Stimulated activated naive CD4-positive, alpha-beta T cell treated with Interleukin-2 at 50 U/mL for 16 hours (primary cell): ENCODE data around the gene MRPS14.
"Not testable (repeated sequence)": the region's sequence is repeated elsewhere in the genome, so short reads cannot be mapped to it uniquely, and the experiment has no call there.

Source experiments
- DNase-seq: peaks from one replicate; lab custom pipeline; 2025; lab: John Stamatoyannopoulos, UW

MRPS14 gene

DNA sequence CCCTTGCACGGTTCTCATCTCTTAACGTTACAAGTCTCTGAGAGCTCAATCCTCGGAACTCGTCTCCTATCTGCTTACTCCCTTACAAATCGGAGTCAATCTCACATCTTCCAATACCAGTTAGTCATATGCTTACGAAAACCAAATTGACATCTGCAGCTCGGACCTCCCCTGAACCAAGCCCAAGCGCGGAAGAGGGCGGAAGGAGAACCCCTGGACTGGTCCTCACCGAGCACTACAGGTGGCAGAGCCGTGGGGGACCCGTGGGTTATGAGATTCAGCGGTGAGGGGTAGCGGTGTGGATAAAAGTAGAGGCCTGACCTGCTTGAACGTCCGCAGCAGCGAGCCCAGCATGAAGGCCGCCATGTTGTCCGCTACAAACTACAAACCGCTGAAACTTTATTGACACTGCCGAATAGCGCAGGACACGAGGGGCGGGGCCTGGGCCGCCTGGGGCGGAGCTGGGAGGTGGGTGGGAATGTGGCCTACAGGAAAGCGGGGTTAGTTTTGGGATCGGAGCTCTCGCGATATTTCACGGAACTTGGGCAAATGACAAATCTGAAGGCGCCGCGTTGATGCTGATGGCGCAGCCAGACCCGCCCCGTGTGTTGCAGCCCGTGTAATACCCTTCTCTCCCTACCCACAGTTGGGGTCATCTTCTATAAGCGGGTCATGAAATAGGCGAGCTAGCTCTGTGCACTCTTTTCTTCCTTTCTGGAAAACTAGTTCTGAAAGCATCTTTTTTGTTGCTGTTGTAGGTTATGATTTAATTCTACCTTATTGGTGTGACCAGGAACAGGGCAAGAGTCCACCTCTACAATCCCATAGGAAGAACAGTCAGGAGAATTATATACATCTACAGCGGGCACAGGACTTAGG, at the start of gene MRPS14:
Gene MRPS14, minus strand, starts transcription at position 383 of the 879 bp plus-strand sequence. Its CDS starts 17 bp downstream, at position 366.
- peak; percentile 96 for DNase-seq

DNA sequence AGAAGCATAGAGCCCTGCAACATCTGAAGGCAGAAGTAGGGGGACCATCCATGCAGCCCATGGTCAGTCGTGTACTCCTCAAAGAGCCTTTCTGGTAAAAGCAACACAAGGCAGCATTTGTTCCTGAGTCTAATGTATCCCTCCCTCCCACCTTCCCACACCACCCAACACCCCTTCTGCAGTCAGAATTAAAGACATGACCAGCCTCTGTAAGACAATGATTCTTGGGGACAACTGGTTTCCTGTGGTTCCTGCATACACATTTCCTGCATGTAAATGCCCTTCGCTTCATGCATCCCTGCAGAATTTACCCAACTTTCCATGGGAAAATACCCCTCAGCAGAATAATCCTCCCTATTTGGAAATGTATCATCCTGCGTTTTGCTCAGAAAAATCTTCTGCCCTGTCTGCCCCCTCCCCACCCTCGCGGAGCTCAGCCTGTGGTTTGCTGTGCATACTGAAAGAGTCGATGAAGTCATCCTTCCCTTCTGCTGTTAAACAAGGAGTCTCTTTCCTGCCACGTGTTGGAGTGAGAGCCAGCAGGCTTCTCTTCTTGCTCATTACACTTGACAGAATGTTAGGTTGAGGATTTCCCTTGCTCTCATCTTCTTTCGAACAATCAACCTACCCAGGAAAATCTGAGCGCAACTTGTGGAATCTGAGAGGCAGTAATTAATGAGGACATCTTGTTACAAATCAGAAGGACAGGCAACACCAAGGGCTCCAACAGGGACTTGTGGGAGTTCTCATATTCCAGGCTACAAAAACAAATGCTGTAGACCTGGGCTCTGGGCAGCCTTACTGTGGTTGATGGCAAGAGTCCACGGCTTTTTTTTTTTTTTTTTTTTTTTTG, 49.1 kb upstream of the MRPS14 start:
- DNase-seq, result no peak

DNA sequence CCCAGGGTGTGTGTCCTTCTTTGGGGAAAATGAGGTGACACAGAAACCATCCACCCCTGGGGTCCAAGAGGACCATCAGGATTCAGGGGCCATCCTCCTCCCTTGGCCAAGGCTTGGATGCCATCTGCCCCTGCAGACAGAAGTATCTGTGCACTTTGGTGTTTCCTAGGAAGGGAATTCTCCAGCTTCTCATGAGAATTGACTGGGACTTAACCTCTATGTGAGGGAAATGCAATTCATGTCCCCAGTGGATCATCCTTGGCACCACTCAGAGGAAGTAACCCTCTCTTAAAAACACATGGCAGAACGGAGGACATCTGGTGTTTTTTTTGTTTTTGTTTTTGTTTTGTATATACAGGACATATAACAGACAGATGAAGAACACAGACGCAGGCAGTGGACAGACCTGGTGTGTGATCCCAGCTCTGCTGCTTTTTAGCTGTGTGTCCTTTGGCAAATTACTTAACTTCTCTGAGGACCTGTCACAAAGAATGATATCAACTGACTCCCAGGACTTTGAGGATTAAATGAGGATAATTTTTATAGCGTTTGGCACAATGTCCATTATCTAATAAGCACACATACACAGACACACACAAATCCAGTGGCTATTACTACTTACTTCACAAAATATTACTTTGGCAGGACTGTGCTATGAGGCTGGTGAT, 48.2 kb upstream of the MRPS14 start:
- DNase-seq, result no peak

DNA sequence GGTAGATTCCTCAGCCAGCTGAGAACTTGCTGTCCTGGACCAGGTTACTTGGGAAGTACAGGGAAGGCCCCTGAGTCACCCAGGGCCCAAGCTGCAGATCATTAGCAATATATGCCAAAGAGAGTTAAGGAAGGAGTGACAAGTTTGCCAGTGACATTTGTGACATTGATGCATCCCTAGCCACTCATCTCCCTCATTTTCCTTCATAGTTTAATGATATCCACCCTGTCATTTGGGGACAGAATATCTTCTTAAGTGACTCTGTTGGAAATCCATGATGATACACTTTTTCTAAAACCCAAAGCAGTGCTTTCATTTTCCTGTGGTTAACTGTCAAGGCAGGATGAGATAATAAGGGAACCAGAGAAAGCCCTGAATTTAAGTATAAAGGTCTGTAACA, 47.6 kb upstream of the MRPS14 start:
- no peak for DNase-seq

DNA sequence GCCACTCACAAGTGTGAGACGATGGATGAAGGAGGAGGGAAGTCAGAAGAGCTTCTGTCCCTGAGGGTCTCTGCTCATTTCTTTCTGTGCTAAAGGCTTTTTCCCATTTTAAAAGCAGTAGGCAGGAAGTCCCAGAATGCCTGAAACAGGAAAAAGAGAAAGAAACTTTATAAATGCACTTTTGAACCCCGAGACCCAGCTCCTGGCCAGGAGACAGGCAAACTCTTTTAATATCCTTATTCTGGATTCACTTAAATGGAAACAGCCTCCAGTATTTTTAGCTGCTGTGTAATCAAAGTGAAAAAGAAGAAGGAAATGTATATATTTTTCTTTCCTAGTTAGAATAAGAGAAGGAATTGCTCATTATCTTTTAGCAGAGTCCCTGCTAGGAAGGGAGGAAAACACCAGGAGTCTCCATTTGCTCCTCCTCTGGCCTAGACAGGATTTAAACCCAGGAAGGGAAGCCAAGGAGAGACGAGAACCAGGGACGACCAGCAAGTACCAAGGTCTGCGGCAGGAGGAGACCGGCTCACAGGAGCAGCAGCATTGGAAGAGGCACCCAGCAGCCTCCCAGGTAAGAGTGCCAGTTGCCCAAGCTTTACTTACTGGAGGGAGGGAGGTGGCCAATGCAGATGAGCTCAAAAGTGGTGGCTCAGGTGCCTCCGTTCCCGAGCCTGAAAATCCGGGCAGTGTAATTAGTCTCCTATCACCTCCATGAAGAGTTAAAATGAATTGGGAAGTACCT, 44.3 kb upstream of the MRPS14 start, which contains the start of gene TNN:
Gene TNN, plus strand, starts transcription at position 472 of the 745 bp plus-strand sequence. CDS start 9,586 bp downstream, outside the sequence.
- no peak for DNase-seq

DNA sequence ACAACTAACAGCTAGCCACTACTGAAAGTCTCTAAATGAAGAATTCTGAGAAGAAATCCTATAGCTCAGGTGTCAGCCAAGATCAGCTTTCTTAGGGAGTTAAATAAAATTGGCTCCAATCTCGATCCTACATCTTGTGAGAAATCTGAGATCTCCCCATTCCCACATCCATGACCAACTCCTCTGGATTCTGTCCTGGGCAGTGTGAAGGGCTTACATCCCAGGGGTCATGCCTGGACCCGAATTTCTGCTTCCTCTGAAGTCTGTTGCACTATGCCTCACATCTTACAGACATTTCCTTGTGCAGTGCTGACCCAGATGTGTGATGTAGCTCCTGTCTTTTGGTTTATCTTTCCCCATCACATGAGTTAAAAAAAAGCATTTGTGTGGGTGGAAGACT, 39.6 kb upstream of the MRPS14 start:
- no peak for DNase-seq

DNA sequence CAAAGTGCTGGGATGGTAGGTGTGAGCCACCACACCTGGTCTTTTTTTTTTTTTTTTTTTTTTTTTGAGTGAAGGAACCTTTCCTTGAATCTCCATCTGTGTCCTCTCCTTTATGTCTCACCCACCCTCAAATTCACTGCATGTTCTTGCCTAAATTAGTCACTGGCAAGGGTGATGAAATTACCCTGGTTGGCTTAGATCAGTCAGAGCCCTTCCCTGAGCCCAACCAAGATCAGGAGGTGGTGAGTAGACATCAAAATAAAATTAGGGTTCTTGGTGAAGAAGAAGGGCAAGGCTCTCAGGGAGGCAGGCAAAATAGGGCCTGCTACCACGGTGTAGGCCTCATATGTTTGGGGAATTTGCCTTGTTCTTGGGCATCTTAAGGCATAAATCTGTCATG, 39.1 kb upstream of the MRPS14 start:
- DNase-seq, result no peak

DNA sequence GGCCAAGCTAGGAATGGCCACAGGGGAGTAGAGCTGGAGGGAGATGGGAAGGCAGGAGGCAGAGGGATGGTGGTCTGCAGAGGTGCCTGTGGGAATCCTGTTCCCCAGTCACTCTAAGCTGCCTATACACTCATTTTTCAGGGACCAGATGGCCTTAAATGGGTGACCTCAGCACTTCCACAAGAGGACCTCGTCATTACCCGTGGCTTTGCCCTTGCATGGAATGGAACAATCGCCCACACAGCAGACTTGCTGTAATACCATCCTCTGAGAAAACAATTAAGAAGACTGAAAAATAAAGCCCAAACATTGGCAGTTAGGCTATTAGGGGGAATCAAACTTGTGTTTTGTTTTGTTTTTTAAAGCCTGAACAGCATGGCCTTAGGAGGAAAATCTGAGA, 31.5 kb upstream of the MRPS14 start:
- DNase-seq, result no peak

DNA sequence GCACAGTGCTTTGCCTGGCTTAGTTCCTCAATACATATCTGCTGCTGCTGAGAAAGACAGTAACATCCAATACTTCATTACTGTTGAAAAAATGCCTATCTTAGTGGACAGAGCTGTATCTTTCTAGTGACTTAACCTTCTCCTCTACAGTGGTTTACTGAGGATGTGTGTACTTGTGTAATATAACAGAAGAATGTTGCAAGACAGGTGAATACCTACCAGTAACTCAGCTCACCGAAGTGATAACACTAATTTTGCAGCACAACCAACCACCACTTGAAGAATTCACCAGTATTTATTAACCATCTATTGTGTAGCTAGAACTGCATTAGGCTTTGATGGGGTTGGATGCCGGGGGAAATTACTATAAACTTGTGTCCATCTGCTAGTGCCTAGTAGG, 27.8 kb upstream of the MRPS14 start:
- DNase-seq, result no peak

DNA sequence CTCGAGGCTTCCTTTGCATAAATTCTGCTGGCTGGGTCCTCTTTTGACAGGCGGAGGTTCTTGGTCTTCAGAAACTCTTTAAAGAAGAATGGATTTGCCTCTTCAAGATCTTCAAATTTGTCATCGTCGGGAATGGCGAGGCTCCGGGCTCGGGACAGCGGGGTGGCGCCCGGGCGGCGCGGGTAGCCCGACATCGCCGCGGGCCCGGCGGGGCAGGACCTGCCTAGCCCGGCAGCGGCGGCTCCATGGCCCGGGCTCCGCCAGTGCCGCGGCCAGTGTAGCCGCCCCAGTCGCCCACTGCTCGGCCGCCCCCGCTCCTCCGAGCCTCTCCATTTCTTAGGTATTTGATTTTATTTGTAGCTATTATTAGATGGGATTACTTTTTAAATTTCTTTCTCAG, 22.3 kb upstream of the MRPS14 start:
- DNase-seq, result no peak

DNA sequence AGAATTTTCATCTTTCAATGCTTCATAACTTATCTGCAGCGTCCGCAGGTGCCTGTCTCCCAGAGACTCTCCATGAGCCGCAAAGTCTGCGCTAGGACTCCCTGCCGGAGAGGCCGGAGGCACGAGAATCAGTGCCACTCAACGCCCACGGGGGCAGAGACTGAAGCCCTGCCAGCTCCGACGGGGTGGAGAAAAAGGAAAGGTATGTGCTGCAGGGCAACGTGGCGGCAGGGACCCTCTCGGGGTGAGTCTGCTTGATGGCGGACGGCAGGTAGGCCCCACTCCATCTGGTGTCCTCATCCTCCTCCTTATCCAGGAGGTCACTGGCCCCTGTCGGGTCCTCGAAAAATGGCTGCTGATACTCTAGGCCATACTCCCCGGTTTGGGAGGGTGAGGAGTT, 21.9 kb upstream of the MRPS14 start:
- no peak for DNase-seq

DNA sequence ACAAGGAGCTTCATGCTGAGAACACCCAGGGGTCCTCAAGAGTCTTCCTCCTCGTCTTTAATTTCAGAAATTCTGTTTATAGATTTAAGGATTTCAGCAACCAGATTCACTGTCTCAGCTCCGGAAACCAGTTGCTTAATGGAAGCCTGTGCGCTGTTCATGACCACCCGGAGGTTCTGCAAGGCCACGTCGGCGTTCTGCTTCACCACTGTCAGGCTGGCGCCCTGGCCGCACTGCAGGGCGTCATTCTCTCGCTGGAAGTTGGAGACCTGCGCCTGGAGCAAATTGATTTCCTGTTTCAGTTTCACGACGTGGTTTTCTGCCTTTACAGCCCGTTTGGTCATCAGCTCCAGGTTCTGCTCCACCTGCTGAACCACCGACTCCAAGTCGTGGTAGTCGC, 21.4 kb upstream of the MRPS14 start:
- DNase-seq, result not testable (repeated sequence)

DNA sequence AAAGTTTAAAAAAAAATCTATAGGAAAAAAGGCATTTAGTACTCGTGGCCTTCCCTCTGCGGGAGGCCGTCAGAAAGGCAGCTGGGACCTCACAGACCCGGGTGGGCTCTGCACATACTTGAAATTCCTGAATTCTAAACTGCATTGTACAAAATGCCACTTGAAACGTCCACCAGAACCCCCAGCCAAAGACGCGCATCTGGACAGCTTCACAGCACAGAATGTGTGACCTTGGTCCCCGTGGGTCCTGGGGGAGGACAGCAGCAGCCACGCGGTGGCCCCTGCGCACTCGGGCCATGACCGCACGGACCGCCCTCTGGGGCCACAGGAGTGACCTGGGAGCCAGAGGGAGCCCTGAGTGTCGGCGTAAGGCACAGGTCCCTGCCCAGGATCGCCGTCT, 20.6 kb upstream of the MRPS14 start:
- no peak for DNase-seq

DNA sequence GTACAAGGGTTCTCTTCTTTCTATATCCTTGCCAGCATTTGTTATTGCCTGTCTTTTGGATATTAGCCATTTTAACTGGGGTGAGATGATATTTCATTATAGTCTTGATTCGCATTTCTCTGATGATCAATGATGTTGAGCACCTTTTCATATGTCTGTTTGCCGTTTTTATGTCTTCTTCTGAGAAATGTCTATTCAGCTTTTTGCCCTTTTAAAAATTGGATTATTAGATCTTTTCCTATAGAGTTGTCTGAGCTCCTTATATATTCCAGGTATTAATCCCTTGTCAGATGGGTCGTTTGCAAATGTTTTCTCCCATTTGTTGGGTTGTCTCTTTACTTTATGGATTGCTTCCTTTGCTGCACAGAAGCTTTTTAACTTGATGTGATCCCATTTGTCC, 19.4 kb upstream of the MRPS14 start:
- DNase-seq, result no peak

DNA sequence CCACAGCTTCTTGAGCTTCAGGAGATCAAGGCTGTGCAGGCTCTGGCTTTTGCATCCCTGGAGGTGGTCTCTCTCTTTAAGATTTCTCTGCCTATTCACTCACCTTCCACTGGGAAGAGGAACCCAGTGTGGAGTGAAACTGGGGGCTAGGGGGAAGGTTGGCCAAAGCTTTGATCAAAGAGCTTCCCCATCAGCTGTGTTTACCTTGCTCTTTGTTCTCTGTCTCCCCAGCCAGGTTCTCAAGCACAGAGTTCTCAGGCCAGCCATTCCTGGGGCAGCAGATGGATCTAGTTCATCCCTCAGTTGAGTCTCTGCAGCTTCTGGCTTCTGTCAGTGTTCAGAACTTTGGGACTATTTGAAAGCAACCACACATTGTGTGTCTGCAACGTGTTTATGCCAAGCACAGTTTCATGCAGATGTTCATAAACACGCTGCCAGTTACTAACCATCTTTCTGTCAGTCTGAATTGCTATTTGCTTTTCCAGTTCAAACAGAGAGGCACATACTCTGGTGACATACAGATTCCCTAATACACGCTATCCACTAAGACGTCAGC, 17.2 kb upstream of the MRPS14 start:
- no peak for DNase-seq

DNA sequence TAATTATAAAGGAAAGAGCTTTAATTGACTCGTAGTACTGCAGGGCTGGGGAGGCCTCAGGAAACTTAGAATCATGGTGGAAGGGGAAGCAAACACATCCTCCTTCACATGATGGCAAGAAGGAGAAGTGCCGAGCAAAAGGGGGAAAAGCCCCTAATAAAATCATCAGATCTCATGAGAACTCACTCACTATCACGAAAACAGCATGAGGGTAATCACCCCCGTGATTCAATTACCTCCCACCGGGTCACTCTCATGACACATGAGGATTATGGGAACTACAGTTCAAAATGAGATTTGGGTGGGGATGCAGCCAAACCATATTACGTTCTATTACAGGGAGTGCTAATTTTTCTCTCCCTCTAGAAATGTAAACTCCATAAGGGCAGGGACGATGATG, 14.2 kb upstream of the MRPS14 start:
- no peak for DNase-seq

DNA sequence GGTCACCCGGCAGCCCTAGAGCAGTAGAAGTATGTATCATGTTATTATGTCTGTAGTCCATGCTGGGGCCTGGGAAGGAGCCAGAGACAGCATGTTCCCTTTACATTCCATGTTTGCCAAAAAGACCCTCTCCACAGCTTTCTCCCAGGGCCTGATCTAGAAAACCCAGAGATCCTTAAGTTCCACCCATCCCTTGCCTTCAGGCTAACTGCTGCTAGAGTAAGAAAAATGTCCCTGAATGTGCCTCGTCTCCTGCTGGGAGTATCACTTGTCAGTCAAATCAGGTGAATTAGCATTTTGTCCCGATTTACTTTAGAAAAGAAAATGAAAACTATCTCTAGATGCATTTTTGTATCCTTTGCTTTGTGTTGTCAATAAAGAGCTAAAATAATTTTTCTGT, 13.3 kb upstream of the MRPS14 start:
- no peak for DNase-seq

DNA sequence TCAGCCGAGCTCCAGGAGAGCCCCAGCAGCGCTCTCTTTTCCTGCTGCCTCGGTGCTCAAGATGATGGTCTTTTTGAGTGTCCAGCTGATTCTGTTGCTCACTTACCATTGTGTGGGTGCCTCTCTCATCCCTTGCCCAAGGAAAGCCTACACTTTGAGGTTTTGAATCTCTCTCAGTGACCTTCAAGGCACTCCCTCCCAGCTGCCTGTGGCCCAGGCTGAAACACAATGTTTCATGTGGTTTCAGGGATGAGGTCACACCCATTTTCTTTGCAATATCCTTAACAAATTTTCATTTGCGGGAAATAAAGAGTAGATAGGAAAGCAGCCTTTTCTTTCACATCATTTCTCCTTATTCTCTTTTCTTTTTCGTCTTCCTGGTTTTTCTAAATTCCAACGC, 12.6 kb upstream of the MRPS14 start:
- DNase-seq, result no peak

DNA sequence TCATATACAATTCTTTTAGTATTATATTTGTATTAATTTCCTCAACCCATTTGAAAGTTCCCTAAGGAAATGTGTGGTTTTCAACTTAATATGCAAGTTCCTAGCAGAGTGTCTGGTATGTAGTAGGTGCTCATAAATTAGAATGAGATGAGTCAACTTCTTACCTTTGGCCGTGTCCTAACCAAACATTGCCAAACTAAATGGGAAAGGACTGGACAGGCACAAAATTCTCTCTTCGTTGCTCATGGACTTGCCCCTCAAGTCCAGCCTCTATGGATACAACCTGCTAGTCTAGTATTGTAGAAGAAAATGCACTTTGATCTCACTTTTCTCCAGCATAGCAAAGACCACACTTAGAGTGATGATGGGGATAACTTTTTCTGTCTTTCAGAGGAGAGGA, 11.6 kb upstream of the MRPS14 start:
- no peak for DNase-seq

DNA sequence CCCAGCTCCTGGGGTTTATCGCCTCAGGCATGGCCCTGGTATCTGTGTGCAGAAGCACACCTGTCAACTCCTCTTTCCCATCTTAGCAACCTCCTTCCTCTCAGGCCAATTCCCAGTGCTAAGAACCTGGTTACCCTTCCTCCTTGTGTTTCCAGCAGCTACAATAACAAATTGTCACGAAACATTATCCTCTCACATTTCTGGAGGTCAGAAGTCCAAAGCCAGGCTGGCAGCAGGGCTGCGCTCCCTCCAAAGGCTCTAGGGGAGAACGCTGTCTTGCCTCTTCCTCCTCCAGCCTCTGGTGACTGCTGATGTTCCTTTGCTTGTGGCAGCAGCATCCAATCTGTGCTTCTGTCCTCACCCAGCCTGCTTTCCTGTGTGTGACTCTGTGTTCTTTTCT, 10.7 kb upstream of the MRPS14 start:
- DNase-seq, result no peak

DNA sequence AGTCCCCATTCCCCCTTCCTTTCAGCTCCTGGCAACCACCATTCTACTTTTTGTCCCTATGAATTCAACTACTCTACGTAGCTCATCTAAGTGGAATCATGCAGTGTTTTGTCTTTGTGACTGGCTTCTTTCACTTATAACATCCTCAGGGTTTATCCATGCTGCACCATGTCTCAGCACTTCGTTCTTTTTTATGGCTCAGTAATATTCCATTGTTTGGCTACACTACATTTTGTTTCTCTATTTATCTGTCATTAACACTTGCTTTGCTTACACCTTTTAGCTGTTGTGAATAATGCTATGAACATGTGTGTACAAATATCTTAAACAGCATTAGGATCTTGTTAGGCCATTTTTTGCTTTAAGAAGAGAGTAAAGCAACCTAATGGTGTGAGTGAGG, 1.5 kb upstream of the MRPS14 start:
- no peak for DNase-seq

DNA sequence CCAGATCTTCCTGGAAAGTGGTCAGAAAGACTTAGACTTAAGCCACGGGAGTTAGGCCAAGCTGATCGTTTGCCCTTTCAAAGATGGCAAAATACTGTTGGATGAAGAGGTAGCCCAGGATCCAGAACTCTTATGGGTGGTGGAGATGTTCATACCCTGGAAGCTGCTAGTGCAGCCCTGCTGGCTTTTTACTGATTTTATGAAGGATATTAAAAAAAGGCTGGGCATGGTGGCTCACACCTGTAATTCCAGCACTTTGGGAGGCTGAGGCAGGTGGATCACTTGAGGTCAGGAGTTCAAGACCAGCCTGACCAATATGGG, 657 bp upstream of the MRPS14 start:
- DNase-seq, result not testable (repeated sequence)
